ENCODE measurements around the gene PPP1R26. TPM values are rescaled to one million over a fixed set of nuclear protein-coding genes. Genes with fewer than 3 reads are reported as not detected.

Gene PPP1R26
- total RNA-seq, 1 donor from 2014 or later, result 23.0 TPM

DNA sequence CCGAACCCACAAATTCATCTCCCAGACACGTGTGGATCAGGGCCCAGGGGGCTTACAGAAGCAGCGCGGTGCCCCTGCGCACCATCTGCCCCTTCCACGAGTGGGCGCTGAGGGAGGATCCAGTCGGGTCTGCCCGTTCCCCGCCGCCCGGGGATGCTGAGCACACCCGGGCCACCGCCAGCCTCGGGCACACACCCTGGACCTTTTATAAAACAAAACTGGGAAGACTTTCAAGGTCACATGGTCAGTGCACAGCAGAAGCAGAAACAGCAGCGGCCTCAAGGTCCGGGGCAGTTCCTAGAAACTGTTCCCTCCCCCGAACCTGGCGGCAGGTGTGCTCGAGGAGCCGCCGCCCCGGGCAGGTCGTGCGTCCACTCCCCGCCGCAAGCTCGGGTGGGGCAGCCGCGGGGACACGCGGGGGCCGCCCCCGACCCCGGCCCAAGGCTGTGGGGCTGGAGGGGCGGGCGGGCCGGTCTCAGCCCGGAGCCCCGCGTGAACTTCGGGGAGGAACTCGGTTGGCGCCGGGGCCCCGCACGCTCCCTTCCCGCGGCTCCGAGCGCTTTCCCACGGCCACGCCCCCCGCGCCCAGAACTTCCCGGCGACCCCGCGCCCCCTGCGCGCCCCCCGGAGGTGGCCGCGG lies 633 bp upstream of the PPP1R26 start:
- Histone ChIP-seq H3F3A (ENCODE audit: low read depth) (peaks cover 20% of the 10 kb centered on the region), H3K27me3 (no peaks in the 10 kb centered on the region), H3K9ac (no peak overlapping the region), H2AFZ (replicated peaks) (no peak overlapping the region), H3K36me3 (no peaks in the 10 kb centered on the region), H3K4me2 (peak overlapping the region; percentile 79), H3K9me3 (ENCODE audit: low read depth) (no peaks in the 10 kb centered on the region), H4K20me1 (ENCODE audit: low read depth) (peaks cover 31% of the 10 kb centered on the region), H3K79me2 (ENCODE audit: low read depth) (peaks cover 38% of the 10 kb centered on the region), H3K27ac (no peak overlapping the region), H3K4me3 (peak overlapping the region; percentile 68), H3K4me1 (peaks cover 16% of the 10 kb centered on the region)
- peaks cover 35% of the 10 kb centered on the region for H3K4me1 Mint-ChIP-seq
- H3K27me3 Mint-ChIP-seq (ENCODE audit: insufficient read depth, low read depth), result peaks cover 10% of the 10 kb centered on the region
- peak overlapping the region; percentile 60 for H3K27ac Mint-ChIP-seq
- TF ChIP-seq, protein P1, sequence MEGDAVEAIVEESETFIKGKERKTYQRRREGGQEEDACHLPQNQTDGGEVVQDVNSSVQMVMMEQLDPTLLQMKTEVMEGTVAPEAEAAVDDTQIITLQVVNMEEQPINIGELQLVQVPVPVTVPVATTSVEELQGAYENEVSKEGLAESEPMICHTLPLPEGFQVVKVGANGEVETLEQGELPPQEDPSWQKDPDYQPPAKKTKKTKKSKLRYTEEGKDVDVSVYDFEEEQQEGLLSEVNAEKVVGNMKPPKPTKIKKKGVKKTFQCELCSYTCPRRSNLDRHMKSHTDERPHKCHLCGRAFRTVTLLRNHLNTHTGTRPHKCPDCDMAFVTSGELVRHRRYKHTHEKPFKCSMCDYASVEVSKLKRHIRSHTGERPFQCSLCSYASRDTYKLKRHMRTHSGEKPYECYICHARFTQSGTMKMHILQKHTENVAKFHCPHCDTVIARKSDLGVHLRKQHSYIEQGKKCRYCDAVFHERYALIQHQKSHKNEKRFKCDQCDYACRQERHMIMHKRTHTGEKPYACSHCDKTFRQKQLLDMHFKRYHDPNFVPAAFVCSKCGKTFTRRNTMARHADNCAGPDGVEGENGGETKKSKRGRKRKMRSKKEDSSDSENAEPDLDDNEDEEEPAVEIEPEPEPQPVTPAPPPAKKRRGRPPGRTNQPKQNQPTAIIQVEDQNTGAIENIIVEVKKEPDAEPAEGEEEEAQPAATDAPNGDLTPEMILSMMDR (IDR thresholded peaks at IDR 0.05), result peak; percentile 33
- TF ChIP-seq EZH2phosphoT487 (IDR thresholded peaks at IDR 0.05), result no peak
- H3K4me3 Mint-ChIP-seq, result peak overlapping the region; percentile 89
- no peaks in the 10 kb centered on the region for H3K9me3 Mint-ChIP-seq
- H3K36me3 Mint-ChIP-seq, result peaks cover 5% of the 10 kb centered on the region
- DNase-seq (ENCODE audit: low spot score), result peak; percentile 50

DNA sequence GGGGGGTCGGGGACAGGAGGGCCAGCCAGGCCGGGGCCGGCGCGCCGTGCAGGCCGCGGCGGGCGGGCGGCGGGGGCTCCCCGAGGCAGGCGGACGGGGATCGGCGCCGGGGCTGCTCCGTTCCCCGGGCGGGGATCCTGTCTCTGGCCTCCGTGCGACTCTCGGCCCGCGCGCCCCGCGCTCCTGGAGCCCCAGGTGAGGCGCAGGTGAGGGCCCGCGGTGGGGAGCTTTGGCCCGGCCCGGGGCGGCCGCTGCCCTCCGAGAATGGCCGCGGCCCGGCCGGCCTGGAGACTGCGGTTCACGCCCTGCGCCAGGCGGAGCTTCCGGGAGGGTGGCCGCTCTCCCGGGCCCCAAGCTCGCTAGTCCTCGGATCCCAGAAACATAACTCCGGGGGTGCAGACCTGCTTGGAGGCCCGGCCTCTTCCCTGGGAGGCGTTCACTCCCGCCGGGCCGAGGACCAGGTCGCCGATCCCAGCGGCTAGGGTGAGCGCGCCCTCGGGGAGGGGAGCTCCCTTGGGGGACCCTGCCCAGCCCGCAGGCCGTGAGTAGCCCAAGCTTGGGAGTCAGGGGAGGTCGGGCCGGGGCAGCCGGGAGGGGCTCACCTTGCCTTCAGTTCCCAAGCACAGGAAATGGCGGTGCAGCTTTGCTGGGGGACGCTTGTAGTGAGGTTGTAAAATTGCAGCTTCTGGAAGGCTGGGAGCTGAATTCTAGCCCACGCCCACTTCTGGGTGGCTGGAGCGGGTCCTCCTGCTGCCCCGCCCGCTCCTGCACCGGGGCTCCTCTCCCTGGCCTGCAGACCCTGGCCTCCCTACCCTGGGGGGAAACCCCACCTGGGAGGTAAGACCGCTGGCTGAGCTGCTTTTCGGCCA lies 723 bp downstream of the PPP1R26 start:
- Histone ChIP-seq H3K4me3 (peak overlapping the region; percentile 93), H3K79me2 (ENCODE audit: low read depth) (peaks cover 38% of the 10 kb centered on the region), H2AFZ (replicated peaks) (no peak overlapping the region), H4K20me1 (ENCODE audit: low read depth) (peaks cover 31% of the 10 kb centered on the region), H3K4me1 (peaks cover 9% of the 10 kb centered on the region), H3K9me3 (ENCODE audit: low read depth) (no peaks in the 10 kb centered on the region), H3K4me2 (peak overlapping the region; percentile 95), H3K27me3 (no peaks in the 10 kb centered on the region), H3K36me3 (no peaks in the 10 kb centered on the region), H3K27ac (no peak overlapping the region), H3F3A (ENCODE audit: low read depth) (peaks cover 20% of the 10 kb centered on the region), H3K9ac (peak overlapping the region; percentile 76)
- Mint-ChIP-seq H3K4me3 (peak overlapping the region; percentile 85), H3K4me1 (peaks cover 28% of the 10 kb centered on the region), H3K27ac (no peak overlapping the region), H3K27me3 (ENCODE audit: insufficient read depth, low read depth) (peaks cover 10% of the 10 kb centered on the region), H3K36me3 (peaks cover 10% of the 10 kb centered on the region), H3K9me3 (no peaks in the 10 kb centered on the region)
- TF ChIP-seq EZH2 (IDR thresholded peaks at IDR 0.05) (no peak), EZH2phosphoT487 (IDR thresholded peaks at IDR 0.05) (no peak)
- TF ChIP-seq, protein P1 (IDR thresholded peaks at IDR 0.05), result no peak
- peak; percentile 65 for DNase-seq (ENCODE audit: low spot score)

DNA sequence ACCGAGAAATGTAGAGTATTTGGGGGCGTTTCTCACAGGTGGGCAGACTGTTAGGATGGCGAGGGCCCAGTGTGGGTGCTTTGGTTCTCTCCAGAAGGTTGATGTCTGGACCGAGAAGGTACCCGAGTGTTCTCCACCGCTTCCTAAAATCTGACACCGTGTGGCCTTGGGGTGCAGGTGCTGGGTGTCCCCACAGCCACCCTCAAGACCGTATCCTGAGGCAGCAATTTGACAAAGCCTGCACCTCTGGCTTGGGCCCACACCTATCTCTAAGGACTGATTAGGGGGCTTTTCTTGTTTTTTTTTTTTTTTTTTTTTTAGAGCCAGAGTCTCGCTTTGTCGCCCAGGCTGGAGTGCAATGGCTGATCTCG lies 1.3 kb downstream of the PPP1R26 start:
- Mint-ChIP-seq H3K9me3 (no peaks in the 10 kb centered on the region), H3K4me1 (peaks cover 24% of the 10 kb centered on the region), H3K27ac (no peak overlapping the region), H3K4me3 (peak overlapping the region; percentile 85), H3K27me3 (ENCODE audit: insufficient read depth, low read depth) (peaks cover 10% of the 10 kb centered on the region), H3K36me3 (peaks cover 11% of the 10 kb centered on the region)
- Histone ChIP-seq H3F3A (ENCODE audit: low read depth) (peaks cover 20% of the 10 kb centered on the region), H3K9me3 (ENCODE audit: low read depth) (no peaks in the 10 kb centered on the region), H3K79me2 (ENCODE audit: low read depth) (peaks cover 38% of the 10 kb centered on the region), H3K4me3 (peak overlapping the region; percentile 93), H2AFZ (replicated peaks) (no peak overlapping the region), H3K9ac (peak overlapping the region; percentile 76), H3K4me1 (peaks cover 9% of the 10 kb centered on the region), H3K36me3 (no peaks in the 10 kb centered on the region), H3K4me2 (peak overlapping the region; percentile 95), H3K27me3 (no peaks in the 10 kb centered on the region), H3K27ac (no peak overlapping the region), H4K20me1 (ENCODE audit: low read depth) (peaks cover 31% of the 10 kb centered on the region)
- DNase-seq (ENCODE audit: low spot score), result no peak
- TF ChIP-seq EZH2phosphoT487 (IDR thresholded peaks at IDR 0.05) (no peak), EZH2 (IDR thresholded peaks at IDR 0.05) (no peak)
- TF ChIP-seq, protein P1 (IDR thresholded peaks at IDR 0.05), result no peak
